ENCODE results near the gene SSBP4. TPM values are rescaled to one million over a fixed set of nuclear protein-coding genes. Genes with fewer than 3 reads are reported as not detected.

SSBP4 gene
- total and polyA plus RNA-seq, 9 of the 15 experiments (the other 6 are each of a cell fraction or from before 2014, with no cell fraction given): 1.1 to 189 (median 39.0) TPM

GRCh38 chr19:18414504-18415177 lies 4.6 kb upstream of the SSBP4 start (continued):
- peak; percentile 68 for TF ChIP-seq MGA (IDR thresholded peaks at IDR 0.05)
- no peak for TF ChIP-seq ZNF780A (CRISPR knock-in tag; IDR thresholded peaks at IDR 0.05)
- 0 out of 2 replicates have a peak, but pooled peaks have one; percentile 8 for TF ChIP-seq ZFPM2 (CRISPR knock-in tag; IDR thresholded peaks at IDR 0.05)
- TF ChIP-seq RBM15 (IDR thresholded peaks at IDR 0.05; ENCODE audit: insufficient read depth, low read length): no peak
- TF ChIP-seq SAFB2 (IDR thresholded peaks at IDR 0.05; ENCODE audit: borderline replicate concordance, low read depth, low read length, severe bottlenecking): no peak
- no peak for TF ChIP-seq SRSF9 (IDR thresholded peaks at IDR 0.05; ENCODE audit: borderline replicate concordance, low read depth, low read length)
- no peak for TF ChIP-seq POLR3A (IDR thresholded peaks at IDR 0.05; ENCODE audit: borderline replicate concordance, extremely low read depth, insufficient read depth, insufficient read length)
- TF ChIP-seq ZNF133 (CRISPR knock-in tag; IDR thresholded peaks at IDR 0.05): no peak
- TF ChIP-seq MAFG (tag; conservative IDR thresholded peaks at IDR 0.05): no peak
- no peak for TF ChIP-seq TARDBP (IDR thresholded peaks at IDR 0.05)
- TF ChIP-seq SNRNP70 (optimal IDR thresholded peaks at IDR 0.05; ENCODE audit: low read depth, low read length): no peak
- TF ChIP-seq MAZ (CRISPR knock-in tag; conservative IDR thresholded peaks at IDR 0.05 in 1 of 2, IDR thresholded peaks at IDR 0.05 in 1 of 2): peak in 1 of 2 experiments; percentile 54; a peak in 2 of 4 replicates
- peak; percentile 47 for TF ChIP-seq RBFOX2 (IDR thresholded peaks at IDR 0.05; ENCODE audit: low read depth, low read length)
- no peak for TF ChIP-seq TRIM28 (IDR thresholded peaks at IDR 0.05)
- no peak for TF ChIP-seq ZC3H11A (IDR thresholded peaks at IDR 0.05; ENCODE audit: low read depth, low read length)
- TF ChIP-seq SP1 (CRISPR knock-in tag; IDR thresholded peaks at IDR 0.05): peak; percentile 52; the same call in 1 of the 2 replicates
- TF ChIP-seq SNAPC5 (CRISPR knock-in tag; IDR thresholded peaks at IDR 0.05): no peak
- no peak; the same call in 1 of the 2 replicates for TF ChIP-seq BCOR (IDR thresholded peaks at IDR 0.05)
- TF ChIP-seq XRCC3 (IDR thresholded peaks at IDR 0.05): no peak

All from K562 (cell line).